ENCODE measurements around the gene INO80B.

The INO80B gene

GRCh38 chr2:74498500-74499266 is 43.8 kb downstream of the INO80B start:
- H3K4me3 ChIP-seq (ENCODE audit: low read depth, low read length): peak overlapping the region; percentile 43
- DNase-seq (ENCODE audit: low read depth): peak; percentile 46
- TF ChIP-seq CTCF (IDR thresholded peaks at IDR 0.05; ENCODE audit: insufficient read depth, low read depth, low read length, missing control alignments): no peak

DNA sequence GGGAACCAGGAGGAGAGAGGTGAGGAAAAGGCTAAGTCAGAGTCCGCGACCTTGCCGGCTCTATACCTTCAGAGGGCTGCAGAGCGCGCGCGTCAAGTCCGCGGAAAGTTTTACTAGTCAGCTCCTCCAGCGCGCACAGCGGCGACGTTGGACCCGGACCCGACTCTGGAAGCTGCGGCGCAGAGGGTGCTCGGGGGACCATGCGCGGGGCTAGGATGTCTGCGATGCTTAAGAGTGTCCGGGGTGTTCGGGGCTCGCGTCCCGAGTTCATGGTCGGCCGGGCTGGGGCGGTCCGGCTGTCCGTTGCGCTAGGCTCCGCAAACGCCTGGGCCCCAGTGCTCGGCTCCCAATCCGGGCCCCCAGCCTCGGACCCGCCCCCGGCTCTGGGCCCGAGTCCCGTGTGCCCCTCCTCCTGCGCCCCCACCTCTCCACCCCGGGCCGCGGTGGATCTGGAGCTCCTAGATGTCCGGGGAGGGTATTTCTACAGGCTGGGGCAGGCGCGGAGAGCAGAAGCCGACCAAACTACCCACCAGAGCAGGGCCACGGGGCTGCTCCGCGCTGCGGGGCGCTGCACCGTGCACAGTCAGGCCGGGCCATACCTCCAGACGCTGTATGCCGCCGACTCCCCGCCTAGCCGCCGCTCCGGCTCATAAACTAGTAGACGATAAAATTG is 44.5 kb downstream of the INO80B start, which contains the start of gene LBX2:
LBX2 (minus strand) TSS at position 337 of the 673 bp plus-strand sequence; CDS start at position 271, 66 bp downstream.
- no peak for TF ChIP-seq CTCF (IDR thresholded peaks at IDR 0.05; ENCODE audit: insufficient read depth, low read depth, low read length, missing control alignments)
- DNase-seq (ENCODE audit: low read depth): no peak
- peak within 1 kb of the TSS; percentile 43 for H3K4me3 ChIP-seq (ENCODE audit: low read depth, low read length)

- no peak for TF ChIP-seq CTCF (IDR thresholded peaks at IDR 0.05; ENCODE audit: insufficient read depth, low read depth, low read length, missing control alignments)
- H3K4me3 ChIP-seq (ENCODE audit: low read depth, low read length): no peak overlapping the region
- no peak for DNase-seq (ENCODE audit: low read depth)
Measured at GRCh38 chr2:74499940-74500577, 45.2 kb downstream of the INO80B start.

GRCh38 chr2:74500578-74500946 is 45.7 kb downstream of the INO80B start:
- no peak for TF ChIP-seq CTCF (IDR thresholded peaks at IDR 0.05; ENCODE audit: insufficient read depth, low read depth, low read length, missing control alignments)
- H3K4me3 ChIP-seq (ENCODE audit: low read depth, low read length): no peak overlapping the region
- no peak for DNase-seq (ENCODE audit: low read depth)

DNA sequence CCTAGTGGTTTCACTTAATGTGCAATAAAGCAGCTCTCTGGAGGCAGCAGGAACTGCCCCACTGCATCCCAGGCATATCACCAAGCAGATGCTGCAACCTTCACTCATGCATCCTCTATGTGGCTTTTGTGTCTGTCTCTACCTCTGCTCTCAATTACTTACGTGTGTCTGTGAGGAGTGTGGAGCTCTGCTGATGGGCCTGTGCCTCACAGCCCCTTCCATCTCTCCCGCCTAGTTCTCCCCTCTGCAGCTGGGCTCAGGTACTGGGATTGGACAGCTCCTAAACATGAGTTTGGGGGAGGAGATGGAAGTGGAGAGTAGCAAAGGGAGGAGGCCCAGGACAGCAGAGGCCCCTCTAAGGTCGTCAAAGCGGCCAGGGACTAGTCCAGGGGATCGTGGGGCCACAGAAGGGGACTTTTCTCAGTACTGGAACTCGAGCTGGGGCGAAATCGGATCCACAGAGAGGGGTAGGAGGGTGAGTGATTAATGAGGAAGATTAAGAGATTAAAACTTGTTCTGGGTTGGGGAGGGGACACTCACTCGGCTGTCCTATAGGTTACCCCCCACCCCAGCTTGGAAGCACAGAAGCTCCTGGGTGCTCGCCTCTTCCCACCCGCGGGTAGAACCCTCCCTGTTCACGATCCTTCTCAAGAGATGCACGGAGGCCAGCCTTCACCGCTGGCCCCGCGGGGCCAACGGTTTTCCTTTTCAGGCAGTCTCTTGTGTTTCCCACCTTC is 46.6 kb downstream of the INO80B start:
- H3K4me3 ChIP-seq (ENCODE audit: low read depth, low read length): no peak overlapping the region

More for the DNA sequence above, 46.6 kb downstream of the INO80B start:
- DNase-seq (ENCODE audit: low read depth): no peak
- TF ChIP-seq CTCF (IDR thresholded peaks at IDR 0.05; ENCODE audit: insufficient read depth, low read depth, low read length, missing control alignments): no peak

Measured in GM12865 (cell line).